Breast epithelium (tissue), 3 donors: ENCODE data around the gene EVL.

Experiments used
- POLR2A ChIP-seq: fragments of 450-650 bp; IDR thresholded peaks from one replicate; pipeline ENCODE4 v1.6.1; 2016; ENCODE audit warnings: antibody characterized with exemption, mild to moderate bottlenecking, moderate library complexity
- TF ChIP-seq, protein P1 (sequence below), 3 donors: fragments of 450-650 bp; IDR thresholded peaks; one replicate each; pipeline ENCODE4 v1.5.1; 2016 to 2017; ENCODE audit warnings: antibody characterized with exemption in 3 of 3, mild to moderate bottlenecking in 3 of 3, moderate library complexity in 3 of 3

GRCh38 chr14:100115236-100115635 lies 50.0 kb downstream of the EVL start:
- TF ChIP-seq POLR2A = no peak
- TF ChIP-seq, protein P1, sequence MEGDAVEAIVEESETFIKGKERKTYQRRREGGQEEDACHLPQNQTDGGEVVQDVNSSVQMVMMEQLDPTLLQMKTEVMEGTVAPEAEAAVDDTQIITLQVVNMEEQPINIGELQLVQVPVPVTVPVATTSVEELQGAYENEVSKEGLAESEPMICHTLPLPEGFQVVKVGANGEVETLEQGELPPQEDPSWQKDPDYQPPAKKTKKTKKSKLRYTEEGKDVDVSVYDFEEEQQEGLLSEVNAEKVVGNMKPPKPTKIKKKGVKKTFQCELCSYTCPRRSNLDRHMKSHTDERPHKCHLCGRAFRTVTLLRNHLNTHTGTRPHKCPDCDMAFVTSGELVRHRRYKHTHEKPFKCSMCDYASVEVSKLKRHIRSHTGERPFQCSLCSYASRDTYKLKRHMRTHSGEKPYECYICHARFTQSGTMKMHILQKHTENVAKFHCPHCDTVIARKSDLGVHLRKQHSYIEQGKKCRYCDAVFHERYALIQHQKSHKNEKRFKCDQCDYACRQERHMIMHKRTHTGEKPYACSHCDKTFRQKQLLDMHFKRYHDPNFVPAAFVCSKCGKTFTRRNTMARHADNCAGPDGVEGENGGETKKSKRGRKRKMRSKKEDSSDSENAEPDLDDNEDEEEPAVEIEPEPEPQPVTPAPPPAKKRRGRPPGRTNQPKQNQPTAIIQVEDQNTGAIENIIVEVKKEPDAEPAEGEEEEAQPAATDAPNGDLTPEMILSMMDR (IDR thresholded peaks at IDR 0.05) = no peak
